Mesothelial cell of epicardium (in vitro differentiated cells): ENCODE measurements around the gene CBX1. TPM values are rescaled to one million over a fixed set of nuclear protein-coding genes. Genes with fewer than 3 reads are reported as not detected.

Experiments
- DNase-seq, 2 experiments: peaks; one replicate each; pipeline ENCODE4 v3.0.0; 2021; ENCODE audit warnings: low spot score in 2 of 2; ENCODE audit not compliant: unreplicated experiment in 2 of 2
- H3K27ac Mint-ChIP-seq: 2 replicates; pipeline ENCODE4 v1.8.0; 2021; ENCODE audit warnings: mixed read lengths
- H3K27me3 Mint-ChIP-seq: 2 replicates; pipeline ENCODE4 v1.8.0; 2021; ENCODE audit warnings: low read depth, mixed read lengths
- H3K36me3 Mint-ChIP-seq: 2 replicates; pipeline ENCODE4 v1.8.0; 2021; ENCODE audit warnings: mixed read lengths
- H3K4me1 Mint-ChIP-seq: 2 replicates; pipeline ENCODE4 v1.8.0; 2021; ENCODE audit warnings: mixed read lengths
- H3K4me3 Mint-ChIP-seq: 2 replicates; pipeline ENCODE4 v1.8.0; 2021; ENCODE audit warnings: mild to moderate bottlenecking, moderate library complexity, mixed read lengths
- H3K9me3 Mint-ChIP-seq: 2 replicates; pipeline ENCODE4 v1.8.0; 2021; ENCODE audit warnings: mixed read lengths
- total RNA-seq: library from RNA; stranded (reverse); gene quantifications from 3 replicates; pipeline ENCODE4 v1.2.1, GENCODE V29; 2021
- TF ChIP-seq, protein P1 (sequence below): fragments of 200-600 bp; sonication (generic); IDR thresholded peaks from one replicate; pipeline ENCODE4 v1.5.0; 2021; ENCODE audit warnings: antibody characterized with exemption; ENCODE audit not compliant: unreplicated experiment

CBX1 gene
- total RNA-seq, 1 donor from 2014 or later = 142 TPM

DNA sequence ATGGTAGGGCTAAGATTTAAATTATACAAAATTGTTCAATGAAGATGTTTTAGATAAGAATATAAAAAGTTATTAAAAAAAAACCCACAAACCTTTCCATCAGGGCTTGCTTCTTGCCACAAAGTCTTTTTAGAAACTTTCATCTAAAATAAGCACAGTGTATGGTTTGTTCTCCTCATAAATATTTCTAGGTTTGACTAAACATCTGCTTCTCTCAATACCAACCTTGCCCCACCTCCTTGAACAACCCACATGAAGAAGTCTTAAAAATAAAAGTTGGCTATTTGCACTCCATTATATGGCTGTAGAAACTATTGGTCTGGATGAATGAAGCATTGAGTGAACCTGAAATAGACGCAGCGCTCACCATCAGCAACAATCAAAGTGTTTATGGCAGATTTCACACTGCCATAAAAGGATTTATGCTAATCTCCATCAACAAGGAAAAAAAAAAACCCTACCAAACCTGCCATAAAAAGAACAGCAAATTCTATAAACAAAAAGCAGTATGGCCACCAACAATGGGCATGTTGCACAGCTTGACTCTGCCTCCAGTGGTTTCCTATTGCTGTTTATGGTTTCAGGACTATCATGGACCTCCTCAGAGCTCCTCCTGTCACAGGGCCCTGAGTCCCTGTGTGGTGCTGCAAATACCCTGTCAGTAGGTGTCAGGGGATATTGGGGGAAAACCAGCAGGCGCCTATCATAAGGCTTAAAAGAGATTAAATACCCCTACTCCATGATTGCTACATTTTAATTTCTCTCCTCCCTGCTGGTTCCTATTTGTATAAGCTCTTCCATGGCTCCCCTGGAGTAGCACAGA is 43.9 kb upstream of the CBX1 start:
- DNase-seq = peak in 1 of 2 experiments; percentile 7

DNA sequence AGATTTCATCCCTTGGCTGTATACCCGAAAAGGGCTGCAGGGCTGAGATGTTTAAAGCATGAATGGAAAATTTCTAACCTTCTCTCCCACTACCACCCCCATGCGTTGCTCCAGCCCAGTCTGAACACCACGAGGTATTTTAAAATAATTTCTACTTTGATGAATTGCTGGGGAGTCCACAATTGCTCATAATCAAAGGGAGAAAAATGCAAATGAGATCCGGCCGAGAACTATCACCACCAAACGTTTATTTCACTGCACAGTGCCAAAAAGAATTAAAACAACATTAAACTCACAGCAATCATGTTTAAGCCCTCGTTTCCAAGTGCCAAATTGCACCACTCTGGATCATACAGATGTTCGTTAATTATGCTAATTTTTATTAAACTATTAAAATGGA is 43.0 kb upstream of the CBX1 start:
- peaks cover 36% of the 10 kb centered on the region for H3K4me1 Mint-ChIP-seq
- no peaks in the 10 kb centered on the region for H3K36me3 Mint-ChIP-seq
- no peaks in the 10 kb centered on the region for H3K9me3 Mint-ChIP-seq
- H3K4me3 Mint-ChIP-seq = no peak overlapping the region
- peaks cover 15% of the 10 kb centered on the region for H3K27me3 Mint-ChIP-seq
- H3K27ac Mint-ChIP-seq = no peak overlapping the region
- TF ChIP-seq, protein P1, sequence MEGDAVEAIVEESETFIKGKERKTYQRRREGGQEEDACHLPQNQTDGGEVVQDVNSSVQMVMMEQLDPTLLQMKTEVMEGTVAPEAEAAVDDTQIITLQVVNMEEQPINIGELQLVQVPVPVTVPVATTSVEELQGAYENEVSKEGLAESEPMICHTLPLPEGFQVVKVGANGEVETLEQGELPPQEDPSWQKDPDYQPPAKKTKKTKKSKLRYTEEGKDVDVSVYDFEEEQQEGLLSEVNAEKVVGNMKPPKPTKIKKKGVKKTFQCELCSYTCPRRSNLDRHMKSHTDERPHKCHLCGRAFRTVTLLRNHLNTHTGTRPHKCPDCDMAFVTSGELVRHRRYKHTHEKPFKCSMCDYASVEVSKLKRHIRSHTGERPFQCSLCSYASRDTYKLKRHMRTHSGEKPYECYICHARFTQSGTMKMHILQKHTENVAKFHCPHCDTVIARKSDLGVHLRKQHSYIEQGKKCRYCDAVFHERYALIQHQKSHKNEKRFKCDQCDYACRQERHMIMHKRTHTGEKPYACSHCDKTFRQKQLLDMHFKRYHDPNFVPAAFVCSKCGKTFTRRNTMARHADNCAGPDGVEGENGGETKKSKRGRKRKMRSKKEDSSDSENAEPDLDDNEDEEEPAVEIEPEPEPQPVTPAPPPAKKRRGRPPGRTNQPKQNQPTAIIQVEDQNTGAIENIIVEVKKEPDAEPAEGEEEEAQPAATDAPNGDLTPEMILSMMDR = no peak
- no peak for DNase-seq

More for the DNA sequence above, 43.9 kb upstream of the CBX1 start:
- Mint-ChIP-seq H3K36me3 (no peaks in the 10 kb centered on the region), H3K4me3 (no peak overlapping the region), H3K4me1 (peaks cover 46% of the 10 kb centered on the region), H3K27me3 (peaks cover 16% of the 10 kb centered on the region), H3K27ac (no peak overlapping the region), H3K9me3 (no peaks in the 10 kb centered on the region)
- TF ChIP-seq, protein P1 = no peak

DNA sequence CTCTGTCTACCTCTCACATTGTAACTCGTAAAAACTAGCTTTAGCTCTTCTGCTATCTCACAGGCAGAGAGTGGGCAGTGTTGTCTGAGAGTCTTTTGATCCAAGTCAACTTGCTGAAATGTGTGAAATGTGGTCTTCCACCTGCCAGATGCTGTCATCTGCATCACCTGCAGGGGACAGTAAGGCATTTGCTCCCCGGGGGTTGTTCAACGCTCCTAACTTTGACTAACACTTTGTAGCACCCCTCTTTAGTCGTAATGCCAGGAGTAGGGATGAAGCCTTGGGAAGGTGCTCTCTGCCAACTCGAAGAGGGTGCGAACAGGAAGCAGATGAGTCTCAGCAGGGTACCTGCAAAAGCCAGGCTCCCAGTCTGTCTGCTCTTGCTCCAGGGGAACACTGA is 42.4 kb upstream of the CBX1 start:
- TF ChIP-seq, protein P1 = no peak
- DNase-seq = no peak

DNA sequence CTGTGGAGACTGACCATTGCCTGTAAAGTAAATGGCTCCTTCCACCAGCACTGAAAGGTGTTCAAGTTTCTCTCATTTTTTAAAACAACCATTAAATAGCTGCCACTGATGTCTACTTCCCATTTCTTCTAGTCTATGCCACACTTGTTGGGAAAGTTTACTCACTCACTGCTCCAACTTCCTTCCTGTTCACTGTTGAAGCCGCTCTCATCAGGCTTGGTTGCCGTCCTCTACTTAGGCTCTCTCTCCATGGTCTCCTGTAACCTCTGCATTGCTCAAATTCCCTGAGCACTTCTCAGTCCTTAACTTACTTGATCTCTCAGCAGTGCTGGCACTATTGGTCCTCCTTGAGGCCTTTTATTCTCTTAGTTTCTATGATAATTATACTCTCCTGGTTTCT is 38.7 kb upstream of the CBX1 start:
- H3K4me3 Mint-ChIP-seq = no peak overlapping the region
- no peak overlapping the region for H3K27ac Mint-ChIP-seq
- peaks cover 15% of the 10 kb centered on the region for H3K27me3 Mint-ChIP-seq
- H3K9me3 Mint-ChIP-seq = no peaks in the 10 kb centered on the region
- peaks cover 21% of the 10 kb centered on the region for H3K4me1 Mint-ChIP-seq
- H3K36me3 Mint-ChIP-seq = no peaks in the 10 kb centered on the region
- TF ChIP-seq, protein P1 = no peak
- no peak for DNase-seq

More for the DNA sequence above, 42.4 kb upstream of the CBX1 start:
- H3K4me3 Mint-ChIP-seq = no peak overlapping the region
- H3K9me3 Mint-ChIP-seq = no peaks in the 10 kb centered on the region
- H3K27ac Mint-ChIP-seq = no peak overlapping the region
- H3K4me1 Mint-ChIP-seq = peaks cover 30% of the 10 kb centered on the region
- H3K36me3 Mint-ChIP-seq = no peaks in the 10 kb centered on the region
- peaks cover 15% of the 10 kb centered on the region for H3K27me3 Mint-ChIP-seq

DNA sequence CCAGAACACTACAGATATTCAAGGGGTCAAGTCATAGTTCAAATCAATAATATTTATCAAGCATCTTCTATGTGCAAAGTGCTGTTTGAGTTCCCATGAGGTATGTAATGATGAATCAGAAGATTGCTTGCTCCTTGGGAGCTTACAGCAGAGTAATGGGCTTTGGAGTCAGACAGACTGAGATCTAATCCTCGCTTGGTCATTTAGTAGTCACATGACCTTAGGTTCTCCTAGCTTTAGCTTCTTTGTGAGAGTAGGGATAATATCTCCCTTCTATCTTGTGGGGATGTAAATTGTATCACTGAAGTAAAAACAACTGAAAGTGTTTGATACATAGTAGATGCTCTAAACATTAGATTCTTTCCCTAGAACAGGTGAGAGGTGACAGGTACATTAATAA is 36.4 kb upstream of the CBX1 start:
- TF ChIP-seq, protein P1 = no peak
- no peaks in the 10 kb centered on the region for H3K36me3 Mint-ChIP-seq
- H3K4me3 Mint-ChIP-seq = no peak overlapping the region
- peaks cover 12% of the 10 kb centered on the region for H3K4me1 Mint-ChIP-seq
- DNase-seq = no peak
- peak overlapping the region; percentile 31 for H3K27ac Mint-ChIP-seq
- no peaks in the 10 kb centered on the region for H3K9me3 Mint-ChIP-seq
- H3K27me3 Mint-ChIP-seq = peaks cover 2% of the 10 kb centered on the region
